ENCODE data around the gene DGKZ. TPM values are rescaled to one million over a fixed set of nuclear protein-coding genes. Genes with fewer than 3 reads are reported as not detected.

The DGKZ gene
- total RNA-seq, 4 donors from 2014 or later: 41.2 to 105 (median 49.6) TPM

- no peak for DNase-seq (ENCODE audit: low spot score in 2 of 2)
- peaks cover 0 to 13% of the 10 kb centered on the region in 2 donors for H3K27me3 ChIP-seq
- peak within 1 kb of the TSS; percentile 57 to 79 (median 68) for H3K4me3 ChIP-seq
- 1% methylated on average over 21 to 30 of the region's 96 CpGs for WGBS, 2 donors
- no peaks in the 10 kb centered on the region for H3K9me3 ChIP-seq
- peaks cover 0 to 26% (median 2%) of the 10 kb centered on the region in 3 donors for H3K36me3 ChIP-seq
- TF ChIP-seq POLR2A (IDR thresholded peaks at IDR 0.05) (no peak), CTCF (IDR thresholded peaks at IDR 0.05) (no peak), EP300 (IDR thresholded peaks at IDR 0.05) (no peak)
- H3K4me1 ChIP-seq: peaks cover 0 to 35% (median 16%) of the 10 kb centered on the region in 4 donors
- H3K27ac ChIP-seq: peak within 1 kb of the TSS; percentile 70 to 97 (median 90)
Observed at GRCh38 chr11:46381048-46381818, 34.0 kb downstream of the DGKZ start, which contains the start of gene MDK. Gene MDK (plus strand): TSS chr11:46381669. CDS start chr11:46382058, 389 bp downstream.

DNA sequence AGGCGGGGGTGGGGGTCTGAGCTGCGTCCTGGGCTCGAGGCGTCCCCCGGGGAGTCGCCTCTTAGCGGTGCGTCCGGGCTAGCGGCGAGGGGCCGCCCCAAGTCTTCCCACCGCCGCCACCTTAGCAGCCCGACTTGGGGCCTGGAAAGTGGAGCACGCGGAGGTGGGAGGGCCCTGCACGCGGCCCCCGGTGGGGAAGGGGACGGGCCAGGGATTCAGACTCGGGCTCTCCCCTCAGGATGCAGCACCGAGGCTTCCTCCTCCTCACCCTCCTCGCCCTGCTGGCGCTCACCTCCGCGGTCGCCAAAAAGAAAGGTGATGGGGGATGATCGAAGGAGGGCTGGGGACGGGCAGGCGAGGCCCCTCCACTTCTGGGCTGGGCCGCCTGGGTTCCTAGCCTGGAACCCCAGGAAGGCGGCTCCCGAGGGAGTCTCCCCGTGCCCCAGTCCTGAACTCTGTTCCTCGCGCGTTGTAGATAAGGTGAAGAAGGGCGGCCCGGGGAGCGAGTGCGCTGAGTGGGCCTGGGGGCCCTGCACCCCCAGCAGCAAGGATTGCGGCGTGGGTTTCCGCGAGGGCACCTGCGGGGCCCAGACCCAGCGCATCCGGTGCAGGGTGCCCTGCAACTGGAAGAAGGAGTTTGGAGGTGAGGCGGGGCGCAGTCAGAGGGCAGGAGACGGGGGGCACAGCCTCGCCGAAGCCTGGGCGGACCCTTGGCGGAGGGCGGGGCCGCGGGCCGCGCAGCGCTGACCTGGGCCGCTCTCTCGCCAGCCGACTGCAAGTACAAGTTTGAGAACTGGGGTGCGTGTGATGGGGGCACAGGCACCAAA is 34.8 kb downstream of the DGKZ start:
- H3K27ac ChIP-seq: peak overlapping the region; percentile 8 to 97 (median 90)

DNA sequence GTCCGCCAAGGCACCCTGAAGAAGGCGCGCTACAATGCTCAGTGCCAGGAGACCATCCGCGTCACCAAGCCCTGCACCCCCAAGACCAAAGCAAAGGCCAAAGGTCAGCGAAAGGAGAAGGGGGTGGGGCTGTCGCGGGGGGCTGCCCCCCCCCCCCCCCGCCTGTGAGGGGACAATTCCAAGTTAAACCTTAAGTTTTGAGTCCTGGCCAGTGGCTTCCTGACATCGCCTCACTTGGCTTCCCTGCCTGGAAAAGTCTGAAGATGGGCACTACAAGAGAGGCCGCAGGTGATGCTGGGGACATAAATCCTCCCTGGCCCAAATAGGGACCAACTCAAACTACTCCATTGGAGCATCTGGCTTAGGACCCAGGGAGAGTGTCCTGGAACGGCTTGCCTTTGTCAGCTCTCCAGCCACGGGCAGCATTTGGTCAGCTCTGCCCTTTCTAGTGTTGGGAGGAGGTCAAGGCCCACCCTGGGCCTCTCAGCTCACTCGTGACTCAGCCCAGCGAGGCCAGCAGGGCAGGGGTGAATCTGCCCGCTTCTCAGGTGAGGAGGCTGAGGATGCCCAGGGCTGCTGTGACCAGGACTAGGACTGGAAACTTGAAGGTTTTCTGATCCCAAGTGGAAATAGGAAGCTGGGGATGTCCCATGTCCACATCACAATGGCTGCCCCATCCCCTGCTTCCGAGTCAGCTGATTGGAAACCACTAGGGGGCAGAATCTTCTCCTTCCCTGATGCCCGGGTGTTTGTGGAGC is 35.6 kb downstream of the DGKZ start:
- Histone ChIP-seq H3K27me3 (peaks cover 0 to 28% of the 10 kb centered on the region in 2 donors), H3K4me1 (peaks cover 0 to 38% (median 16%) of the 10 kb centered on the region in 4 donors), H3K27ac (peak overlapping the region in 1 of 4 donors; percentile 97), H3K9me3 (no peaks in the 10 kb centered on the region), H3K4me3 (peak overlapping the region in 3 of 4 donors; percentile 59 to 79 (median 77)), H3K36me3 (peaks cover 0 to 10% (median 0%) of the 10 kb centered on the region in 3 donors)
- TF ChIP-seq POLR2A (IDR thresholded peaks at IDR 0.05): no peak
- TF ChIP-seq CTCF (IDR thresholded peaks at IDR 0.05): peak in 4 of 5 experiments; percentile 26 to 50 (median 41)
- TF ChIP-seq EP300 (IDR thresholded peaks at IDR 0.05): no peak
- no peak for DNase-seq (ENCODE audit: low spot score in 2 of 2)
- WGBS, 2 donors: 39 to 41% methylated on average over 17 to 18 of the region's 18 CpGs

More for the DNA sequence above, 34.8 kb downstream of the DGKZ start:
- WGBS, 2 donors: 2 to 3% methylated on average over 31 to 48 of the region's 66 CpGs
- Histone ChIP-seq H3K4me3 (peak overlapping the region; percentile 57 to 79 (median 68)), H3K27me3 (peaks cover 0 to 20% of the 10 kb centered on the region in 2 donors), H3K9me3 (no peaks in the 10 kb centered on the region), H3K4me1 (peaks cover 0 to 35% (median 16%) of the 10 kb centered on the region in 4 donors), H3K36me3 (peaks cover 0 to 18% (median 0%) of the 10 kb centered on the region in 3 donors)
- DNase-seq (ENCODE audit: low spot score in 2 of 2): no peak
- TF ChIP-seq POLR2A (IDR thresholded peaks at IDR 0.05) (no peak), EP300 (IDR thresholded peaks at IDR 0.05) (no peak), CTCF (IDR thresholded peaks at IDR 0.05) (no peak)

- Histone ChIP-seq H3K9me3 (no peaks in the 10 kb centered on the region), H3K27ac (no peak overlapping the region), H3K27me3 (peaks cover 0 to 33% of the 10 kb centered on the region in 2 donors), H3K4me1 (peaks cover 0 to 43% (median 16%) of the 10 kb centered on the region in 4 donors), H3K4me3 (no peak overlapping the region), H3K36me3 (peaks cover 0 to 4% (median 0%) of the 10 kb centered on the region in 3 donors)
- TF ChIP-seq CTCF (IDR thresholded peaks at IDR 0.05) (peak in 1 of 5 experiments; percentile 1), EP300 (IDR thresholded peaks at IDR 0.05) (no peak), POLR2A (IDR thresholded peaks at IDR 0.05) (no peak)
- 59 to 72% methylated on average over 7 of the region's 7 CpGs for WGBS, 2 donors
- DNase-seq (ENCODE audit: low spot score in 2 of 2): no peak
Observed at GRCh38 chr11:46383404-46383758, 36.1 kb downstream of the DGKZ start.
